Measurements from ENCODE around the gene SKIL.
A peak's percentile ranks its signal among the peaks of the same experiment; 100 is the strongest.

The SKIL gene

GRCh38 chr3:170358042-170359010 is 811 bp downstream of the SKIL start:
- Histone ChIP-seq H3K4me3 (ENCODE audit: control insufficient read depth in 1 of 7, extremely low read depth in 1 of 7, insufficient read depth in 4 of 7, low read depth in 2 of 7, low read length in 6 of 7) (peak overlapping the region; percentile 63 to 83 (median 75)), H3K4me1 (ENCODE audit: control extremely low read depth in 1 of 4, control insufficient read depth in 4 of 4, insufficient read depth in 4 of 4, low read length in 3 of 4) (peaks cover 12 to 36% (median 18%) of the 10 kb centered on the region in 4 experiments), H3K36me3 (ENCODE audit: control insufficient read depth in 4 of 4, insufficient read depth in 4 of 4, low read length in 3 of 4) (no peaks in the 10 kb centered on the region), H3K27ac (ENCODE audit: insufficient read depth in 1 of 2, low read depth in 1 of 2, low read length in 2 of 2, poor library complexity in 1 of 2, severe bottlenecking in 2 of 2) (peak overlapping the region; percentile 64 to 89), H3K27me3 (replicated peaks in 2 of 5; ENCODE audit: control insufficient read depth in 4 of 5, insufficient read depth in 5 of 5, low read length in 4 of 5) (no peaks in the 10 kb centered on the region), H3K9me3 (ENCODE audit: control extremely low read depth in 1 of 5, control insufficient read depth in 4 of 5, insufficient read depth in 2 of 5, low read depth in 1 of 5, low read length in 4 of 5) (no peaks in the 10 kb centered on the region)
- peak; percentile 63 to 70 (median 67) for DNase-seq
- POLR2A ChIA-PET = interaction anchor here (0.5 to 3.8 kb wide), 10 partner anchors 11 to 593 kb away, joined by 3 to 17 read pairs (median 4); partner anchors contain the start of genes PHC3 and TERC
- CTCF ChIA-PET = interaction anchor here (0.7 to 1.1 kb wide), 2 partner anchors 8 to 49 kb away, joined by 3 to 9 read pairs; no protein-coding TSS in a partner anchor
- 5% methylated on average over 22 of the region's 44 CpGs for WGBS (ENCODE audit: insufficient coverage)

- no peak overlapping the region for H3K27ac ChIP-seq (ENCODE audit: insufficient read depth in 1 of 2, low read depth in 1 of 2, low read length in 2 of 2, poor library complexity in 1 of 2, severe bottlenecking in 2 of 2)
- H3K4me3 ChIP-seq (ENCODE audit: control insufficient read depth in 1 of 7, extremely low read depth in 1 of 7, insufficient read depth in 4 of 7, low read depth in 2 of 7, low read length in 6 of 7) = no peak overlapping the region
- H3K4me1 ChIP-seq (ENCODE audit: control extremely low read depth in 1 of 4, control insufficient read depth in 4 of 4, insufficient read depth in 4 of 4, low read length in 3 of 4) = peaks cover 12 to 36% (median 17%) of the 10 kb centered on the region in 4 experiments
Measured at GRCh38 chr3:170359178-170359704, 1.7 kb downstream of the SKIL start.

GRCh38 chr3:170360466-170360865 is 3.0 kb downstream of the SKIL start:
- no peak overlapping the region for H3K27ac ChIP-seq (ENCODE audit: insufficient read depth in 1 of 2, low read depth in 1 of 2, low read length in 2 of 2, poor library complexity in 1 of 2, severe bottlenecking in 2 of 2)
- no peak overlapping the region for H3K4me3 ChIP-seq (ENCODE audit: control insufficient read depth in 1 of 7, extremely low read depth in 1 of 7, insufficient read depth in 4 of 7, low read depth in 2 of 7, low read length in 6 of 7)
- ChIA-PET POLR2A (interaction anchor here (0.5 to 0.9 kb wide), 4 partner anchors 8 to 52 kb away, joined by 3 to 6 read pairs (median 4); no protein-coding TSS in a partner anchor), CTCF (interaction anchor here (0.7 to 1.6 kb wide), 3 partner anchors 14 to 50 kb away, joined by 3 read pairs; no protein-coding TSS in a partner anchor)
- WGBS (ENCODE audit: insufficient coverage) = 100% methylated on average over 4 of the region's 5 CpGs
- no peaks in the 10 kb centered on the region for H3K36me3 ChIP-seq (ENCODE audit: control insufficient read depth in 4 of 4, insufficient read depth in 4 of 4, low read length in 3 of 4)
- no peaks in the 10 kb centered on the region for H3K27me3 ChIP-seq (replicated peaks in 2 of 5; ENCODE audit: control insufficient read depth in 4 of 5, insufficient read depth in 5 of 5, low read length in 4 of 5)
- H3K9me3 ChIP-seq (ENCODE audit: control extremely low read depth in 1 of 5, control insufficient read depth in 4 of 5, insufficient read depth in 2 of 5, low read depth in 1 of 5, low read length in 4 of 5) = no peaks in the 10 kb centered on the region
- no peak for DNase-seq
- H3K4me1 ChIP-seq (ENCODE audit: control extremely low read depth in 1 of 4, control insufficient read depth in 4 of 4, insufficient read depth in 4 of 4, low read length in 3 of 4) = peaks cover 9 to 35% (median 13%) of the 10 kb centered on the region in 4 experiments

More at GRCh38 chr3:170359178-170359704, 1.7 kb downstream of the SKIL start:
- POLR2A ChIA-PET = interaction anchor here (0.7 to 3.8 kb wide), 3 partner anchors 10 to 101 kb away, joined by 5 to 17 read pairs (median 13); no protein-coding TSS in a partner anchor
- Histone ChIP-seq H3K27me3 (replicated peaks in 2 of 5; ENCODE audit: control insufficient read depth in 4 of 5, insufficient read depth in 5 of 5, low read length in 4 of 5) (no peaks in the 10 kb centered on the region), H3K36me3 (ENCODE audit: control insufficient read depth in 4 of 4, insufficient read depth in 4 of 4, low read length in 3 of 4) (no peaks in the 10 kb centered on the region), H3K9me3 (ENCODE audit: control extremely low read depth in 1 of 5, control insufficient read depth in 4 of 5, insufficient read depth in 2 of 5, low read depth in 1 of 5, low read length in 4 of 5) (no peaks in the 10 kb centered on the region)
- WGBS (ENCODE audit: insufficient coverage) = 95% methylated on average over 12 of the region's 20 CpGs
- no peak for DNase-seq
- CTCF ChIA-PET = interaction anchor here (1.1 kb wide), 1 partner anchor 50 kb away, joined by 9 read pairs; no protein-coding TSS in a partner anchor

DNA sequence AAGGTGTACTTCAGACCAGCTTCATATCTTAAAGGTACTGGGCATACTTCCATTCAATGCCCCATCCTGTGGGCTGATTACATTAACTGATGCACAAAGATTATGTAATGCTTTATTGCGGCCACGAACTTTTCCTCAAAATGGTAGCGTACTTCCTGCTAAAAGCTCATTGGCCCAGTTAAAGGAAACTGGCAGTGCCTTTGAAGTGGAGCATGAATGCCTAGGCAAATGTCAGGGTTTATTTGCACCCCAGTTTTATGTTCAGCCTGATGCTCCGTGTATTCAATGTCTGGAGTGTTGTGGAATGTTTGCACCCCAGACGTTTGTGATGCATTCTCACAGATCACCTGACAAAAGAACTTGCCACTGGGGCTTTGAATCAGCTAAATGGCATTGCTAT is 3.4 kb downstream of the SKIL start:
- peaks cover 6 to 30% (median 9%) of the 10 kb centered on the region in 4 experiments for H3K4me1 ChIP-seq (ENCODE audit: control extremely low read depth in 1 of 4, control insufficient read depth in 4 of 4, insufficient read depth in 4 of 4, low read length in 3 of 4)
- no peaks in the 10 kb centered on the region for H3K36me3 ChIP-seq (ENCODE audit: control insufficient read depth in 4 of 4, insufficient read depth in 4 of 4, low read length in 3 of 4)
- ChIA-PET CTCF (interaction anchor here (0.7 to 1.6 kb wide), 4 partner anchors 13 to 129 kb away, joined by 3 to 4 read pairs (median 3); no protein-coding TSS in a partner anchor), POLR2A (interaction anchor here (0.5 to 0.9 kb wide), 4 partner anchors 8 to 52 kb away, joined by 3 to 6 read pairs (median 4); no protein-coding TSS in a partner anchor)
- no peak for DNase-seq
- H3K4me3 ChIP-seq (ENCODE audit: control insufficient read depth in 1 of 7, extremely low read depth in 1 of 7, insufficient read depth in 4 of 7, low read depth in 2 of 7, low read length in 6 of 7) = no peak overlapping the region
- no peak overlapping the region for H3K27ac ChIP-seq (ENCODE audit: insufficient read depth in 1 of 2, low read depth in 1 of 2, low read length in 2 of 2, poor library complexity in 1 of 2, severe bottlenecking in 2 of 2)
- no peaks in the 10 kb centered on the region for H3K27me3 ChIP-seq (replicated peaks in 2 of 5; ENCODE audit: control insufficient read depth in 4 of 5, insufficient read depth in 5 of 5, low read length in 4 of 5)
- 85% methylated on average over 5 of the region's 5 CpGs for WGBS (ENCODE audit: insufficient coverage)
- H3K9me3 ChIP-seq (ENCODE audit: control extremely low read depth in 1 of 5, control insufficient read depth in 4 of 5, insufficient read depth in 2 of 5, low read depth in 1 of 5, low read length in 4 of 5) = no peaks in the 10 kb centered on the region

- Histone ChIP-seq H3K27me3 (replicated peaks in 2 of 5; ENCODE audit: control insufficient read depth in 4 of 5, insufficient read depth in 5 of 5, low read length in 4 of 5) (no peaks in the 10 kb centered on the region), H3K9me3 (ENCODE audit: control extremely low read depth in 1 of 5, control insufficient read depth in 4 of 5, insufficient read depth in 2 of 5, low read depth in 1 of 5, low read length in 4 of 5) (no peaks in the 10 kb centered on the region), H3K4me1 (ENCODE audit: control extremely low read depth in 1 of 4, control insufficient read depth in 4 of 4, insufficient read depth in 4 of 4, low read length in 3 of 4) (peaks cover 6 to 24% (median 7%) of the 10 kb centered on the region in 4 experiments), H3K4me3 (ENCODE audit: control insufficient read depth in 1 of 7, extremely low read depth in 1 of 7, insufficient read depth in 4 of 7, low read depth in 2 of 7, low read length in 6 of 7) (no peak overlapping the region), H3K36me3 (ENCODE audit: control insufficient read depth in 4 of 4, insufficient read depth in 4 of 4, low read length in 3 of 4) (no peaks in the 10 kb centered on the region), H3K27ac (ENCODE audit: insufficient read depth in 1 of 2, low read depth in 1 of 2, low read length in 2 of 2, poor library complexity in 1 of 2, severe bottlenecking in 2 of 2) (no peak overlapping the region)
- POLR2A ChIA-PET = interaction anchor here (0.6 to 0.7 kb wide), 2 partner anchors 54 to 232 kb away, joined by 3 to 5 read pairs; no protein-coding TSS in a partner anchor
- 98% methylated on average over 6 of the region's 6 CpGs for WGBS (ENCODE audit: insufficient coverage)
- CTCF ChIA-PET = interaction anchor here (0.7 to 2.0 kb wide), 3 partner anchors 11 to 130 kb away, joined by 3 to 6 read pairs (median 4); no protein-coding TSS in a partner anchor
- DNase-seq = no peak
Measured at GRCh38 chr3:170361711-170362110, 4.2 kb downstream of the SKIL start.

- 98% methylated on average over 9 of the region's 11 CpGs for whole genome bisulfite sequencing (ENCODE audit: insufficient coverage)
- Histone ChIP-seq H3K36me3 (ENCODE audit: control insufficient read depth in 4 of 4, insufficient read depth in 4 of 4, low read length in 3 of 4) (no peaks in the 10 kb centered on the region), H3K27me3 (replicated peaks in 2 of 5; ENCODE audit: control insufficient read depth in 4 of 5, insufficient read depth in 5 of 5, low read length in 4 of 5) (no peaks in the 10 kb centered on the region), H3K27ac (ENCODE audit: insufficient read depth in 1 of 2, low read depth in 1 of 2, low read length in 2 of 2, poor library complexity in 1 of 2, severe bottlenecking in 2 of 2) (no peak overlapping the region), H3K4me1 (ENCODE audit: control extremely low read depth in 1 of 4, control insufficient read depth in 4 of 4, insufficient read depth in 4 of 4, low read length in 3 of 4) (peaks cover 2 to 16% (median 4%) of the 10 kb centered on the region in 4 experiments), H3K9me3 (ENCODE audit: control extremely low read depth in 1 of 5, control insufficient read depth in 4 of 5, insufficient read depth in 2 of 5, low read depth in 1 of 5, low read length in 4 of 5) (no peaks in the 10 kb centered on the region), H3K4me3 (ENCODE audit: control insufficient read depth in 1 of 7, extremely low read depth in 1 of 7, insufficient read depth in 4 of 7, low read depth in 2 of 7, low read length in 6 of 7) (no peak overlapping the region)
- CTCF ChIA-PET = interaction anchor here (0.7 to 2.0 kb wide), 3 partner anchors 9 to 13 kb away, joined by 3 to 6 read pairs (median 6); no protein-coding TSS in a partner anchor
- no peak for DNase-seq
- POLR2A ChIA-PET = no interaction called here
Measured at GRCh38 chr3:170363471-170363994, 6.0 kb downstream of the SKIL start.

Measured in common myeloid progenitor, CD34-positive (primary cell).